HCT116 (cell line): ENCODE measurements around the gene IL1RAP.

Experiments
- ELF1 ChIP-seq: IDR thresholded peaks from 2 replicates; pipeline ENCODE4 v1.6.1; 2012; ENCODE audit warnings: low read depth, borderline replicate concordance
- EZH2 ChIP-seq: fragments of 200-600 bp; sonication (generic); IDR thresholded peaks from 2 replicates; pipeline ENCODE4 v1.6.1; 2017; ENCODE audit warnings: antibody characterized with exemption, mixed run types
- SP1 ChIP-seq: IDR thresholded peaks from 2 replicates; pipeline ENCODE4 v1.6.1; 2012; ENCODE audit warnings: low read depth
- TF ChIP-seq, protein P1 (sequence below), 3 experiments: fragments of 200-600 bp in 1 of 3; sonication (generic) in 1 of 3; IDR thresholded peaks in 2 of 3; conservative IDR thresholded peaks in 1 of 3; 2 replicates each; pipeline ENCODE4 v1.5.1; 2012 to 2017; ENCODE audit warnings: low read depth in 2 of 3, low read length in 2 of 3, antibody characterized with exemption in 1 of 3, borderline replicate concordance in 1 of 3, control low read depth in 1 of 3, mild to moderate bottlenecking in 1 of 3, mixed read lengths in 1 of 3, mixed run types in 1 of 3, moderate library complexity in 1 of 3; ENCODE audit not compliant: insufficient read depth in 1 of 3

GRCh38 chr3:190574473-190574872 is 60.6 kb downstream of the IL1RAP start:
- no peak for TF ChIP-seq EZH2
- TF ChIP-seq, protein P1, sequence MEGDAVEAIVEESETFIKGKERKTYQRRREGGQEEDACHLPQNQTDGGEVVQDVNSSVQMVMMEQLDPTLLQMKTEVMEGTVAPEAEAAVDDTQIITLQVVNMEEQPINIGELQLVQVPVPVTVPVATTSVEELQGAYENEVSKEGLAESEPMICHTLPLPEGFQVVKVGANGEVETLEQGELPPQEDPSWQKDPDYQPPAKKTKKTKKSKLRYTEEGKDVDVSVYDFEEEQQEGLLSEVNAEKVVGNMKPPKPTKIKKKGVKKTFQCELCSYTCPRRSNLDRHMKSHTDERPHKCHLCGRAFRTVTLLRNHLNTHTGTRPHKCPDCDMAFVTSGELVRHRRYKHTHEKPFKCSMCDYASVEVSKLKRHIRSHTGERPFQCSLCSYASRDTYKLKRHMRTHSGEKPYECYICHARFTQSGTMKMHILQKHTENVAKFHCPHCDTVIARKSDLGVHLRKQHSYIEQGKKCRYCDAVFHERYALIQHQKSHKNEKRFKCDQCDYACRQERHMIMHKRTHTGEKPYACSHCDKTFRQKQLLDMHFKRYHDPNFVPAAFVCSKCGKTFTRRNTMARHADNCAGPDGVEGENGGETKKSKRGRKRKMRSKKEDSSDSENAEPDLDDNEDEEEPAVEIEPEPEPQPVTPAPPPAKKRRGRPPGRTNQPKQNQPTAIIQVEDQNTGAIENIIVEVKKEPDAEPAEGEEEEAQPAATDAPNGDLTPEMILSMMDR (IDR thresholded peaks at IDR 0.05 in 2 of 3, conservative IDR thresholded peaks at IDR 0.05 in 1 of 3; ENCODE audit: borderline replicate concordance in 1 of 3, insufficient read depth in 1 of 3, low read depth in 2 of 3, low read length in 2 of 3) = no peak
- TF ChIP-seq SP1 = no peak
- TF ChIP-seq ELF1 = no peak
